ENCODE measurements around the gene ITPKB.
"Not testable (repeated sequence)": the region's sequence is repeated elsewhere in the genome, so short reads cannot be mapped to it uniquely, and the experiment has no call there.

The ITPKB gene

DNA sequence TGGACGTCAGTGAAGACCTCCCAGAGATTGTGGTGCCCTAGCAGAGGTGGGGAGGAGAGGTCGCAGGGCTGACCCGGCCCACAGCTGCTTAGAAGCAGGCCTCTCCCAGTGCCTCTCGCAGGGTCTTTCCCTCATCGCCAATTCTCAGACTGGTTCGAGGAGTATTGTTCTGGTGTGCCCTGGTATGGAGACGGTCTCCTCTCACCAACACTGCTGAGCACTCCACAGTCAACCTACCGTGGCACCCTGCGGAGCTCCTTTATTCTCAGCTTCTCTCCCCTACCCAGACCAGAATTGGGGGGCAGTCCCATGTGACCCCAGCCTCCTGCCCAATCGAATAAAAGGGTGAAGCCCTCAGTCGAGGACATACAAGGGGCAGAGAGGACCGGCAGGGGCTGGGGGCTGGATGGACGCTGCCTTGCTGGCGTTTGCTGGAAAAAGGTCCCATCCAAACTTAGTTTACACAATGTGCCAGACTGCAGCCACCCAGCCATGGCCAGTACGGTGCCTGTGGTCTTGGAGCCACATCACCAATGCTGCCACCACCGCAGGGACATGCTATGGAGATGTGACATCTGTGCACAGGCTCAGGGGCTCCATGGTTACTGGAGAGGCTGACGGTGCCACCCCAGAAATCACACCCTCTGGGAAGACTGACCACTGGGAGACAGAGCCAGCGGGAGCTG lies 109.7 kb downstream of the ITPKB start:
- no peak for FAIRE-seq
- no peak for DNase-seq (ENCODE audit: insufficient read length, low spot score)

DNA sequence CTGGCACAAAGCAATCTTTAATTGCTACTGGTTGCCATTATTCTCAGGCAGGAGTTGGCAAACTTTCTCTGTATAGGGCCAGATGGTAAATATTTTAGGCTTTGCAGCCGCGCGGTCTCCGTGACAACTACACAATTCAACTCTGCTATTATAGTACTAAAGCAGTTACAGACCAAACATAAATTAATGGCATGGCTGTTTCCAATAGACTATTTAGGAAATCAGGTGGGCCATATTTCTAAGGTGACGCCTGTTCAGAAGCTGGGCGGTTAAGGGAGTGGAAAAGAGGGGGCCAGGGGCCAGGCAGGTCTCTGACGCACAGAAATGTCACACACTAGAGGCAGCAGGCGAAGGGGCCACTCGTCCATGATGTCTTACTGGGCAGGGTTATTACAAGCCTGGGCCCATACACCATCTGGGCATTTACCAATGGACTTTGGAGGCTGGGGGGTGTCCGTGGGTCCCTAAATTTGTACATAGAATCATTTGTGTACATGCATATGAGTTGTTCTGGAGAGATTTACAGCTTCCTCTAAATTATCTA lies 110.4 kb downstream of the ITPKB start:
- no peak for DNase-seq (ENCODE audit: insufficient read length, low spot score)
- no peak for FAIRE-seq

DNA sequence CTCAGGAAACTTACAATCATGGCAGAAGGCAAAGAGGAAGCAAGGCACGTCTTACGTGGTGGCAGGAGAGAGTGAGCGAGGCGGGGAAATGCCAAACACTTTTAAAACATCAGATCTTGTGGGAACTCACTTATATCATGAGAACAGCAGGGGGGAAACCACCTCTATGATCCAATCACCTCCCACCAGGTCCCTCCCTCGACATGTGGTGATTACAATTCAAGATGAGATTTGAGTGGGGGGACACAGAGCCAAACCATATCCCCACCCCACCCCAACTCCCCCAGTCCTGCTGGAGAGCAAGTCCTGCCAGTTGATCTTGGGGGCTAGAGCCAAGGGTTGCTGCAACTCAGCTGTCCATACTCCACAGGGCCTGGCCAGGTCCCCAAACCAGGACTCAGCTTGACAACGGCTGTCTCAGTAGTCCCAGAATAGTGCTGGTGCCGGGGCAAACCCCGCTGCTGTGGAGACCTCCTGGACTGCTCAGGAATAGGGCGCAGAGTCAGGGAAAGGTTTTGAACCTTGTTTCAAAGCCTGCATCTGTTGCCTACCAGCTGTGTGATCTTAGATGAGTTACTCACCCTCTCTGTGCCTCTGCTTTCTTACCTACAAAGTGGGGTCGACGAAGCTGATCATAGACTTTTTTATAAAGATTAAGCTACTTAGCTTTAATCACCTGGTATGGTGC lies 111.0 kb downstream of the ITPKB start:
- FAIRE-seq = no peak

DNA sequence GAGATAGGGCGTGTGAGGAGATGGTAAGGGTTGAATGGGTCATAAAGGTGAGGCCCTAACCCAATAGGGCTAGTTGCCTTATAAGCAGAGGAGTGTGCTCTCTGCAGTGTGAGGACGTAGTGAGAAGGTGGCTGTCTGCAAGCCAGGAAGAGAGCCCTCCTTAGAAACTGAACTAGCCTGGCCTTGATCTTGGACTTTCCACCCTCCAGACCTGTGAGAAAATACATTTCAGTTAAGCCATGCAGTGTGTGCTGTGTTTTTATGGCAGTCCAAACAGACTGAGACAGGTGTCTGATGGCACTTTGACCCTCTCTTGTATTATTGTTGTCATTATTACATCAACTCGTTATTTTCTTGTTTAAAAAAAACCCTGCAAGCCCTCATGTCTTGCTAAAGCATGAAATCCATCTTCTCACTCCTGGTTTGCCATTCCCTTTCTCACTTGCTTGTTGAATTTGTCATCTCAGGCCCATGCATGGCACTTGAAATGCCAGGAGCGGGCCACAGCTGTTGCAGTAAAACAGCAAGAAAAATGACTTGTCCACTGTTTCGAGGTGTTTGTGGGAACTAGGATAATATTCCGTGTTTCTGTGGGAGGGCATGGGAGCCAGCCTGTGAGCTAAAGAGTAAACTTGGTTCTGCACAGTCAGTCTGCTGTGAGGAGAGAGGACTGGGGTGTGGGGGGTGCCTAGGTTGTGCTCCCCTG lies 111.9 kb downstream of the ITPKB start:
- FAIRE-seq (no peak), DNase-seq (ENCODE audit: insufficient read length, low spot score) (no peak)

More for the DNA sequence above, 111.0 kb downstream of the ITPKB start:
- DNase-seq (ENCODE audit: insufficient read length, low spot score) = no peak

GRCh38 chr1:226626577-226626956 lies 112.5 kb downstream of the ITPKB start:
- DNase-seq (ENCODE audit: insufficient read length, low spot score) (peak; percentile 56), FAIRE-seq (peak; percentile 48)

GRCh38 chr1:226625832-226626576 lies 113.1 kb downstream of the ITPKB start:
- FAIRE-seq (no peak), DNase-seq (ENCODE audit: insufficient read length, low spot score) (no peak)

- DNase-seq (ENCODE audit: insufficient read length, low spot score) = no peak
- FAIRE-seq = no peak
Measured at GRCh38 chr1:226625326-226625725, 113.8 kb downstream of the ITPKB start.

GRCh38 chr1:226624526-226624925 lies 114.6 kb downstream of the ITPKB start:
- FAIRE-seq = no peak

GRCh38 chr1:226622012-226622411 lies 117.1 kb downstream of the ITPKB start:
- FAIRE-seq = no peak

More at GRCh38 chr1:226624526-226624925, 114.6 kb downstream of the ITPKB start:
- peak; percentile 45 for DNase-seq (ENCODE audit: insufficient read length, low spot score)

GRCh38 chr1:226619031-226619430 lies 120.1 kb downstream of the ITPKB start:
- DNase-seq (ENCODE audit: insufficient read length, low spot score) = no peak
- no peak for FAIRE-seq

More at GRCh38 chr1:226622012-226622411, 117.1 kb downstream of the ITPKB start:
- DNase-seq (ENCODE audit: insufficient read length, low spot score) = no peak

DNA sequence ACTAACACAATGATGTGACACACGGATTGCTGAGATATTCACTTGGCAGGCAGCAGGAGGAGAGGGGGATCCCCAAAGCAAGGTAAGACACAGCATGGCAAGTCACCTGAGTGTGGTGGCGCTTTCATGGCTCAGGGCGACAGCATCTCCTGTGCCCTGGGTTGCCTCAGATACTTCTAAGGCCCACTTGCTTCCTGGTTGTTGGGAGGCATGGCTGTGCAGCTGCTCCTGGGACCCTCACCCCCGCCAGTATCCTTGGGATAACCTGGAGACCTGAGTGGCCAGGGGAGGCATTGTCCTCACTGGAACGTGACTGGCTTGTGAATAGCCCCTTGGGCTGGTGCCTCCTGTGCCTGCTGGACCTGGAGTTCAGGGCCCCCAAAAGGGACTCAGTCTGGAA lies 120.7 kb downstream of the ITPKB start:
- FAIRE-seq (no peak), DNase-seq (ENCODE audit: insufficient read length, low spot score) (no peak)

DNA sequence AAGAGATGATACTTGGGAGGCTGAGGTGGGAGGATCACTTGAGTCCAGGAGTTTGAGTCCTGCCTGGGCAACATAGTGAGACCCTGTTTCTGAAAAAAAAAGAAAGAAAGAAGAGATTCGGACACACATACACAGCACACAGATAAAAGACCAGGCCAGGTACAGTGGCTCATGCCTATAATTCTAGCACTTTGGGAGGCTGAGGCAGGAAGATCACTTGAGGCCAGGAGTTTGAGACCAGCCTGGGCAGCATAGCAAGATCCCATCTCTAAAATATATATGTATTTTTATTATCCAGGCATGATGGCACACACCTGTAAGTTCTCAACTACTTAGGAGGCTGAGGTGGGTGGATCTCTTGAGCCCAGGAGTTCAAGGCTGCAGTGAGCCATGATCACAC lies 121.4 kb downstream of the ITPKB start:
- DNase-seq (ENCODE audit: insufficient read length, low spot score); FAIRE-seq: not testable (repeated sequence)

DNA sequence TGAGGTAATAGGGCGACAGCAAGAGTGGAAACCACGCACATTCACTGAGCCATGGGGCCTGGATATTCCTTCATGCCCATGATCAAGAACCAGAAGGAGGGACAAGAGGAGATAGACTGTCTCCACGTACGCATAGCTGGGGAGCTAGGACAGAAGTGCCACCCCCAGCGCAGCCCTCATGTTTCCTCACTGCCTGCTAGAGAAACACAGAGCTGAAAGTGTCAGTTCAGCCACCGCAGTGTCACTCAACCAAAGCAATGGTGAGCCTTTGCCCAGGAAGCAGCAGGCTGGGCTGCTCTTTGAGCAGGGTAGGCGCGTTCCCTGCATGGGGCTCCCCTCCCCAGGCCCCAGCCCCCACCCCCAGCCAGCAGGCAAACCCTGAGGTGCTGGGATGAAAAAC lies 122.0 kb downstream of the ITPKB start:
- DNase-seq (ENCODE audit: insufficient read length, low spot score) (no peak), FAIRE-seq (no peak)

- DNase-seq (ENCODE audit: insufficient read length, low spot score) (no peak), FAIRE-seq (no peak)
Measured at GRCh38 chr1:226616636-226617035, 122.4 kb downstream of the ITPKB start.

DNA sequence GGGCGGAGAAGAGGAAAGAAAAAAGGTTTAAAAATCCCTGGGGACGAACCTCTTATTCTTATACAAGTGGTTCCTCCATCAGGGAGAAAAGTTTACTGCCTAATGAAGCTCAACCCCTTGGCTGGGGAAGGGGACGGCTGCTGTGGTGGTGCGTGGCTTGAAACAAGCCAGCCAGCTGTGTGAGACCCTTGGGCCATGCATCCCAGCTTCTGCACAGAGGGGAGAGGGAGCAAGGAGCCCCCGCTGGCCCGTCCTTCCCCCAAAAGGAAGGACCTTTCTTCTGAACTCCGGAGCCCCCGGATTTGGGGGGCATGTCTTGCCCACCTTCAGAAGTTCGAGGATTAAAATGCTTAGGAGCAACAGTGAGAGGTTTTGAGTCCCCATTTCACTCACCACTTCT lies 123.2 kb downstream of the ITPKB start:
- FAIRE-seq = no peak
- DNase-seq (ENCODE audit: insufficient read length, low spot score) = no peak

DNA sequence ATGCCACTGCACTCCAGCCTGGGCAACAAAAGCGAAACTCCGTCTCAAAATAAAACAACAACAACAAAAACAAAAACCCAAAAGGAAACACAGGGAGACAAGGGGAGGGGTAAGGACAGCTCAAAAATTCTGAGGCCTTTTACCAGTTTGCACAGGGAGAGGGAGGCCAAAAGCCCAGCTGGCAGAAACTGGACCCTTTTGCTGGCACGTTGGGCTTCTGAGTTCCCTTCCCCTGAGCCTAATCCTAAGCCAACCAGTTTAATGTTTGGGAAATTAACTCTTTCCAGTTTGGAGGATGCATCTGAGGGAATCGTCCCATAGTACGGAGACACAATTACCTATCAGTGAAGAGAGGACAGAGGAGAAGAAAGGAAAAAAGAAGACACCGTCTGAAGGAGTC lies 127.1 kb downstream of the ITPKB start:
- not testable (repeated sequence) for FAIRE-seq; DNase-seq (ENCODE audit: insufficient read length, low spot score)

GRCh38 chr1:226611301-226611700 lies 127.8 kb downstream of the ITPKB start:
- DNase-seq (ENCODE audit: insufficient read length, low spot score) = no peak
- FAIRE-seq = no peak

GRCh38 chr1:226610671-226611070 lies 128.4 kb downstream of the ITPKB start:
- no peak for DNase-seq (ENCODE audit: insufficient read length, low spot score)
- no peak for FAIRE-seq

GRCh38 chr1:226609836-226610455 lies 129.1 kb downstream of the ITPKB start:
- FAIRE-seq = no peak
- no peak for DNase-seq (ENCODE audit: insufficient read length, low spot score)

Data from HTR-8/SVneo (cell line).